Gastroesophageal sphincter (tissue), 4 donors: ENCODE data around the gene XYLT1. TPM values are rescaled to one million over a fixed set of nuclear protein-coding genes. Genes with fewer than 3 reads are reported as not detected.
A peak's percentile ranks its signal among the peaks of the same experiment; 100 is the strongest.
"Not testable (repeated sequence)": the region's sequence is repeated elsewhere in the genome, so short reads cannot be mapped to it uniquely, and the experiment has no call there.

ENCODE experiments used
- ATAC-seq: fragments of 150-250 bp; one replicate; pipeline ENCODE4 v1.9.1; 2016; ENCODE audit warnings: mild to moderate bottlenecking, moderate library complexity
- H3K27ac ChIP-seq, 4 donors: fragments of 200-600 bp; sonication (generic) in 3 of 4; 1 replicate in 3 of 4; 2 replicates in 1 of 4; pipeline ENCODE4 v1.5.1; 2016 to 2019
- H3K27me3 ChIP-seq: fragments of 200-600 bp; sonication (generic); one replicate; pipeline ENCODE4 v1.5.1; 2019
- H3K36me3 ChIP-seq, 2 donors: fragments of 200-600 bp; sonication (generic); one replicate each; pipeline ENCODE4 v1.5.1; 2019; ENCODE audit warnings: control low read depth in 1 of 2
- H3K4me1 ChIP-seq, 3 donors: fragments of 200-600 bp; sonication (generic); 1 replicate in 2 of 3; 2 replicates in 1 of 3; pipeline ENCODE4 v1.5.1; 2016 to 2019; ENCODE audit warnings: control low read depth in 2 of 3
- H3K4me3 ChIP-seq, 2 donors: fragments of 200-600 bp; sonication (generic); one replicate each; pipeline ENCODE4 v1.5.1; 2019; ENCODE audit warnings: mild to moderate bottlenecking in 1 of 2, moderate library complexity in 1 of 2
- H3K9me3 ChIP-seq, 3 donors: fragments of 200-600 bp; sonication (generic); one replicate each; pipeline ENCODE4 v1.5.1; 2017 to 2019; ENCODE audit warnings: control low read depth in 2 of 3
- CTCF ChIP-seq, 4 experiments: fragments of 200-600 bp in 2 of 4; fragments of 450-650 bp in 2 of 4; sonication (generic) in 1 of 4; IDR thresholded peaks; one replicate each; pipeline ENCODE4 v1.5.1; 2017 to 2019; ENCODE audit warnings: antibody characterized with exemption in 4 of 4, mild to moderate bottlenecking in 2 of 4, moderate library complexity in 2 of 4
- EP300 ChIP-seq: sonication (generic); formaldehyde crosslinking; IDR thresholded peaks from one replicate; pipeline ENCODE4 v1.6.1; 2017; ENCODE audit warnings: antibody characterized with exemption, mild to moderate bottlenecking
- POLR2A ChIP-seq, 2 donors: fragments of 450-650 bp; IDR thresholded peaks; one replicate each; pipeline ENCODE4 v1.6.1; 2017; ENCODE audit warnings: antibody characterized with exemption in 2 of 2, mild to moderate bottlenecking in 2 of 2, moderate library complexity in 1 of 2
- POLR2AphosphoS5 ChIP-seq: sonication (generic); formaldehyde crosslinking; IDR thresholded peaks from one replicate; pipeline ENCODE4 v1.6.1; 2017; ENCODE audit warnings: antibody characterized with exemption
- WGBS, 2 donors: methylation state at CpG; one replicate each; pipeline ENCODE4 v1.1.5; 2018; ENCODE audit warnings: low coverage in 1 of 2; 5-methylcytosine and 5-hydroxymethylcytosine counted together
- total RNA-seq, 4 donors: library from RNA; depleted of rRNA; stranded (reverse); fragments of >200 nt; gene quantifications; one replicate each; pipeline ENCODE4 v1.1.0, GENCODE V29; 2016

The XYLT1 gene
- total RNA-seq, 4 donors from 2014 or later: 19.1 to 51.6 (median 23.7) TPM

- Histone ChIP-seq H3K4me3 (no peak overlapping the region), H3K4me1 (peaks cover 0 to 71% (median 6%) of the 10 kb centered on the region in 3 donors), H3K36me3 (no peaks in the 10 kb centered on the region), H3K27ac (peak overlapping the region; percentile 30 to 96 (median 84)), H3K27me3 (no peaks in the 10 kb centered on the region), H3K9me3 (no peaks in the 10 kb centered on the region)
- no peak for TF ChIP-seq EP300
- no peak for TF ChIP-seq POLR2A (IDR thresholded peaks at IDR 0.05)
- no peak for TF ChIP-seq CTCF (IDR thresholded peaks at IDR 0.05)
- no peak for TF ChIP-seq POLR2AphosphoS5
- ATAC-seq: no peak
- WGBS, 2 donors: 100% methylated on average over 6 of the region's 7 CpGs; no CpG with 5 or more reads in 1 of the 2 donors
Observed at GRCh38 chr16:17338244-17338643, 132.5 kb downstream of the XYLT1 start.

GRCh38 chr16:17336530-17336900, 134.2 kb downstream of the XYLT1 start:
- no peak for TF ChIP-seq EP300
- no peak for TF ChIP-seq CTCF (IDR thresholded peaks at IDR 0.05)
- TF ChIP-seq POLR2A (IDR thresholded peaks at IDR 0.05): no peak
- TF ChIP-seq POLR2AphosphoS5: no peak
- ATAC-seq: no peak
- Histone ChIP-seq H3K9me3 (no peaks in the 10 kb centered on the region), H3K4me1 (peaks cover 0 to 67% (median 6%) of the 10 kb centered on the region in 3 donors), H3K36me3 (no peaks in the 10 kb centered on the region), H3K27me3 (no peaks in the 10 kb centered on the region), H3K27ac (peak overlapping the region; percentile 15 to 96 (median 78)), H3K4me3 (no peak overlapping the region)
- 88 to 100% methylated on average over 2 to 3 of the region's 8 CpGs for WGBS, 2 donors

DNA sequence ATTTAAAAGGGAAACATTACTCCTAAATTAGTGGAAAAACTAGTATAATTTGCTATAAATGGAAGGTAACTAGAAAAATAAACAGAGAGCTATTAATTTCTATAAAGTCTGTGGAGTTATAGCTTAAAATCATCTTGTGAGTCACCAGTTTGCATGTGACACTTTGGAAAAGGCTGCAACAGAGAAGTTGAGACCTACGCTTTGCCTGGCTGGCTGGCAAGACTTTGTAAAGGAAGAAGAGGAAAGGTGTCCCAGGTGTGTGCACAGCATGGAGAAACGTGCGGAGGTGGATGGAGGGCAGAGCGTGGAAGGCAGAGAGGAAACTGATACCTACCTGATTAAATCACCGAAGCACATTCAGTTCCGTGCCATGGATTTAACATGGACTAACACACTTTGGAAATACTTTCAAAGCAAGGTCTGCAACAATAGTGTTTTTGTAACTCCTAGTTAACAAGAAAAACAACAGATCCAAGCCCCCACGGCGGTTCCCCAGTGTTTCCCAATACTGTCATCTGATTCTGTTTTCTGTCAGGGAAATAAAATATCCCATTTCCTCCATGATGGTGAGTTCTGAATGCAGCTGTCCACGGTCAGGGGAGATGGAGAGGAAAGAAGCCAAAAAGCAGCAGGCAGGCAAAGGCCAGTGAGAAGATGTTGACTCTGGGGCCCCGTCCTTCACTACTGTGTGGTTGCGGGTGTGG, 134.8 kb downstream of the XYLT1 start:
- ATAC-seq: no peak

GRCh38 chr16:17335406-17335805, 135.4 kb downstream of the XYLT1 start:
- H3K27me3 ChIP-seq, ATAC-seq, H3K4me3 ChIP-seq, H3K36me3 ChIP-seq, H3K9me3 ChIP-seq: not testable (repeated sequence)
- Histone ChIP-seq H3K27ac (peak overlapping the region; percentile 15 to 96 (median 78)), H3K4me1 (peaks cover 0 to 63% (median 1%) of the 10 kb centered on the region in 3 donors)
- WGBS, 2 donors: 70 to 100% methylated on average over 4 to 10 of the region's 10 CpGs

More for the DNA sequence above, 134.8 kb downstream of the XYLT1 start:
- TF ChIP-seq CTCF (IDR thresholded peaks at IDR 0.05): no peak
- no peak for TF ChIP-seq POLR2AphosphoS5
- TF ChIP-seq POLR2A (IDR thresholded peaks at IDR 0.05): no peak
- TF ChIP-seq EP300: no peak
- H3K4me1 ChIP-seq: peaks cover 0 to 64% (median 6%) of the 10 kb centered on the region in 3 donors
- no peaks in the 10 kb centered on the region for H3K36me3 ChIP-seq
- 44 to 46% methylated on average over 10 to 11 of the region's 11 CpGs for WGBS, 2 donors
- H3K4me3 ChIP-seq: no peak overlapping the region
- H3K27ac ChIP-seq: peak overlapping the region; percentile 15 to 96 (median 78)
- no peaks in the 10 kb centered on the region for H3K9me3 ChIP-seq
- no peaks in the 10 kb centered on the region for H3K27me3 ChIP-seq

DNA sequence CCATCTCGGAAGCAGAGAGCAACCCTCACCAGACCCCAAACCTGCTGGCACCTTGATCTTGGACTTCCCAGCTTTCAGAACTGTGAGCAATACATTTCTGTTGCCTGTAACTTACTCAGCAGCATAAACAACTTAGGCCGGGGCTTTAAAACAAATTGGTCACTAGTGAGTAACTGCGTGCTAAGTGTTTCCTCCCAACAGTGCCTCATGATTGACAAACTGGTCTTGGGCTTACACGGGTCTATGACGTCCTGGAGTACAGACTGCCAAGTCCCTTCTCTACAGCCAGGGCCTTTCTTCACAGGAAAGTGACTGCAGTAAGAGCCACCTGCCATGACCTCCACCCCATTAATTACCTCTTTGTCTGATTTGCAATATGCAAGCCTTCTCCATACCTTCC, 136.7 kb downstream of the XYLT1 start:
- Histone ChIP-seq H3K27me3 (no peaks in the 10 kb centered on the region), H3K36me3 (no peaks in the 10 kb centered on the region), H3K4me1 (peaks cover 0 to 66% (median 7%) of the 10 kb centered on the region in 3 donors), H3K9me3 (no peaks in the 10 kb centered on the region), H3K27ac (peak overlapping the region; percentile 36 to 96 (median 78)), H3K4me3 (no peak overlapping the region)
- peak; percentile 50 for ATAC-seq
- TF ChIP-seq POLR2AphosphoS5: peak; percentile 72
- TF ChIP-seq POLR2A (IDR thresholded peaks at IDR 0.05): no peak
- no peak for TF ChIP-seq CTCF (IDR thresholded peaks at IDR 0.05)
- no peak for TF ChIP-seq EP300
- WGBS, 2 donors: 28% methylated on average over 5 of the region's 5 CpGs; no CpG with 5 or more reads in 1 of the 2 donors
